Mammary epithelial cell (primary cell): ENCODE measurements around the gene AP1S3.

Experiments used
- EZH2 ChIP-seq: IDR thresholded peaks from 2 replicates; pipeline ENCODE4 v1.6.1; 2012; ENCODE audit warnings: low read length, inconsistent platforms, borderline replicate concordance
- TF ChIP-seq, protein P1 (sequence below), 2 donors: IDR thresholded peaks in 1 of 2; conservative IDR thresholded peaks in 1 of 2; 2 replicates each; pipeline ENCODE4 v1.5.1; 2011 to 2012; ENCODE audit warnings: inconsistent platforms in 2 of 2, low read length in 2 of 2, mild to moderate bottlenecking in 2 of 2, control low read depth in 1 of 2, low read depth in 1 of 2; ENCODE audit not compliant: insufficient read depth in 1 of 2; ENCODE audit errors: extremely low read depth in 1 of 2

GRCh38 chr2:223729781-223730180 lies 107.6 kb downstream of the AP1S3 start:
- TF ChIP-seq, protein P1, sequence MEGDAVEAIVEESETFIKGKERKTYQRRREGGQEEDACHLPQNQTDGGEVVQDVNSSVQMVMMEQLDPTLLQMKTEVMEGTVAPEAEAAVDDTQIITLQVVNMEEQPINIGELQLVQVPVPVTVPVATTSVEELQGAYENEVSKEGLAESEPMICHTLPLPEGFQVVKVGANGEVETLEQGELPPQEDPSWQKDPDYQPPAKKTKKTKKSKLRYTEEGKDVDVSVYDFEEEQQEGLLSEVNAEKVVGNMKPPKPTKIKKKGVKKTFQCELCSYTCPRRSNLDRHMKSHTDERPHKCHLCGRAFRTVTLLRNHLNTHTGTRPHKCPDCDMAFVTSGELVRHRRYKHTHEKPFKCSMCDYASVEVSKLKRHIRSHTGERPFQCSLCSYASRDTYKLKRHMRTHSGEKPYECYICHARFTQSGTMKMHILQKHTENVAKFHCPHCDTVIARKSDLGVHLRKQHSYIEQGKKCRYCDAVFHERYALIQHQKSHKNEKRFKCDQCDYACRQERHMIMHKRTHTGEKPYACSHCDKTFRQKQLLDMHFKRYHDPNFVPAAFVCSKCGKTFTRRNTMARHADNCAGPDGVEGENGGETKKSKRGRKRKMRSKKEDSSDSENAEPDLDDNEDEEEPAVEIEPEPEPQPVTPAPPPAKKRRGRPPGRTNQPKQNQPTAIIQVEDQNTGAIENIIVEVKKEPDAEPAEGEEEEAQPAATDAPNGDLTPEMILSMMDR (conservative IDR thresholded peaks at IDR 0.05 in 1 of 2, IDR thresholded peaks at IDR 0.05 in 1 of 2; ENCODE audit: extremely low read depth in 1 of 2, insufficient read depth in 1 of 2, low read depth in 1 of 2, low read length in 2 of 2) = no peak
- TF ChIP-seq EZH2 = no peak
